Uterus (tissue), 4 donors: ENCODE data around the gene AGBL5. TPM values are rescaled to one million over a fixed set of nuclear protein-coding genes. Genes with fewer than 3 reads are reported as not detected.

ENCODE experiments used
- DNase-seq, 2 donors: peaks; one replicate each; pipeline ENCODE4 v3.0.0-alpha.2; 2019 to 2020
- H3K27ac ChIP-seq, 2 donors: fragments of 200-600 bp; sonication (generic); 1 replicate in 1 of 2; 2 replicates in 1 of 2; pipeline ENCODE4 v1.5.1; 2016 to 2018
- H3K27me3 ChIP-seq, 2 donors: fragments of 200-600 bp; sonication (generic); one replicate each; pipeline ENCODE4 v1.5.1; 2018 to 2019; ENCODE audit warnings: control low read depth in 1 of 2
- H3K36me3 ChIP-seq, 2 donors: fragments of 200-600 bp; sonication (generic); one replicate each; pipeline ENCODE4 v1.5.1; 2019; ENCODE audit warnings: control low read depth in 1 of 2
- H3K4me1 ChIP-seq, 2 donors: fragments of 200-600 bp; sonication (generic); one replicate each; pipeline ENCODE4 v1.5.1; 2018 to 2019; ENCODE audit warnings: control low read depth in 1 of 2
- H3K4me3 ChIP-seq, 2 donors: fragments of 200-600 bp; sonication (generic); 1 replicate in 1 of 2; 2 replicates in 1 of 2; pipeline ENCODE4 v1.5.1; 2018 to 2019; ENCODE audit warnings: mild to moderate bottlenecking in 1 of 2
- H3K9me3 ChIP-seq, 2 donors: fragments of 200-600 bp; sonication (generic); one replicate each; pipeline ENCODE4 v1.5.1; 2019; ENCODE audit warnings: control low read depth in 1 of 2
- CTCF ChIP-seq, 4 experiments: fragments of 200-600 bp in 2 of 4; fragments of 450-650 bp in 2 of 4; sonication (generic) in 2 of 4; IDR thresholded peaks; one replicate each; pipeline ENCODE4 v1.5.1; 2016 to 2019; ENCODE audit warnings: antibody characterized with exemption in 4 of 4, mild to moderate bottlenecking in 2 of 4, moderate library complexity in 1 of 4
- POLR2A ChIP-seq, 2 donors: fragments of 450-650 bp; IDR thresholded peaks; one replicate each; pipeline ENCODE4 v1.6.1; 2016; ENCODE audit warnings: antibody characterized with exemption in 2 of 2, mild to moderate bottlenecking in 1 of 2, moderate library complexity in 1 of 2
- intact Hi-C: fragments of 100-400 bp; cut with DNase I; formaldehyde crosslinking; loops from one replicate; pipeline ENCODE4 v1.15.1; 2023; ENCODE audit warnings: low total_unique reads
- total RNA-seq, 4 donors: library from RNA; depleted of rRNA in 3 of 4; stranded (reverse); fragments of >200 nt in 3 of 4; gene quantifications; one replicate each; pipeline versions ENCODE4 v1.1.0 to v1.2.4, GENCODE V29; 2014 to 2023
- donor health status: DM: yes; HTN: yes; CAD: no.

Gene AGBL5
- total RNA-seq, 4 donors from 2014 or later, result 0.77 to 26.2 (median 10.8) TPM

DNA sequence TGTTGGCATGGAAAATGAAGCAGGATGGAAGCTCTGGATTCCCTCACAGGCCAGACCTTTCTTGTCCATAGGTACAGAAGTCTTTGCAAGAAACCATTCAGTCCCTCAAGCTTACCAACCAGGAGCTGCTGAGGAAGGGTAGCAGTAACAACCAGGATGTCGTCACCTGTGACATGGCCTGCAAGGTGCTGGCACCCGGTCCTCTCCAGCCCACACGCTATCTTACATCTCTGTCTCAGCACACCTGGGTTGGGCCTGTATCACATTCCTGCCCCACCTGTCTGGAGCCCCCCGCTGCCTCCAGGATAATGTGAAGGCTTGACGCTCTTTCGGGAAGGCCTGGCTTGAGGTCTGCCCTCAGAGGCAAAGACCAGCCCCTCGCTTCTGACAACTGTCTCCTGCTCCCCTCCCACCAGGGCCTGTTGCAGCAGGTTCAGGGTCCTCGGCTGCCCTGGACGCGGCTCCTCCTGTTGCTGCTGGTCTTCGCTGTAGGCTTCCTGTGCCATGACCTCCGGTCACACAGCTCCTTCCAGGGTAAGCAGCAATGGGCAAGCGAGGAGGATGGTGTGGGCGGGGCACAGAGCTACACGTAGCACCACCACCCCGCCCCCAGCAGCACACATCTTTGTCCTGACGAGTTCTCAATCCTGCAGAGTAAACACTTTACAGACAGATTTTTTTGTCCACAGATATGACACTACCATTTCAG lies 12.7 kb upstream of the AGBL5 start:
- H3K36me3 ChIP-seq, result no peaks in the 10 kb centered on the region
- TF ChIP-seq CTCF (IDR thresholded peaks at IDR 0.05) (no peak), POLR2A (IDR thresholded peaks at IDR 0.05) (no peak)
- H3K9me3 ChIP-seq, result no peaks in the 10 kb centered on the region
- intact Hi-C loops, result no loop called here
- H3K27me3 ChIP-seq, result no peaks in the 10 kb centered on the region
- H3K4me1 ChIP-seq, result peaks cover 0 to 8% of the 10 kb centered on the region in 2 donors
- H3K4me3 ChIP-seq, result no peak overlapping the region
- DNase-seq, result no peak
- no peak overlapping the region for H3K27ac ChIP-seq

- Histone ChIP-seq H3K36me3 (no peaks in the 10 kb centered on the region), H3K27me3 (no peaks in the 10 kb centered on the region), H3K4me1 (peaks cover 0 to 4% of the 10 kb centered on the region in 2 donors), H3K9me3 (no peaks in the 10 kb centered on the region), H3K4me3 (no peak overlapping the region), H3K27ac (no peak overlapping the region)
- intact Hi-C loops, result no loop called here
- TF ChIP-seq POLR2A (IDR thresholded peaks at IDR 0.05) (no peak), CTCF (IDR thresholded peaks at IDR 0.05) (no peak)
- DNase-seq, result no peak
Measured at GRCh38 chr2:27039426-27039825, 12.0 kb upstream of the AGBL5 start.

GRCh38 chr2:27039871-27040270 lies 11.6 kb upstream of the AGBL5 start:
- DNase-seq, result no peak
- H3K9me3 ChIP-seq, result no peaks in the 10 kb centered on the region
- no peak overlapping the region for H3K4me3 ChIP-seq
- intact Hi-C loops, result no loop called here
- no peaks in the 10 kb centered on the region for H3K36me3 ChIP-seq
- H3K27me3 ChIP-seq, result no peaks in the 10 kb centered on the region
- TF ChIP-seq CTCF (IDR thresholded peaks at IDR 0.05), result no peak
- TF ChIP-seq POLR2A (IDR thresholded peaks at IDR 0.05), result no peak
- peaks cover 0 to under 1% of the 10 kb centered on the region in 2 donors for H3K4me1 ChIP-seq
- no peak overlapping the region for H3K27ac ChIP-seq

DNA sequence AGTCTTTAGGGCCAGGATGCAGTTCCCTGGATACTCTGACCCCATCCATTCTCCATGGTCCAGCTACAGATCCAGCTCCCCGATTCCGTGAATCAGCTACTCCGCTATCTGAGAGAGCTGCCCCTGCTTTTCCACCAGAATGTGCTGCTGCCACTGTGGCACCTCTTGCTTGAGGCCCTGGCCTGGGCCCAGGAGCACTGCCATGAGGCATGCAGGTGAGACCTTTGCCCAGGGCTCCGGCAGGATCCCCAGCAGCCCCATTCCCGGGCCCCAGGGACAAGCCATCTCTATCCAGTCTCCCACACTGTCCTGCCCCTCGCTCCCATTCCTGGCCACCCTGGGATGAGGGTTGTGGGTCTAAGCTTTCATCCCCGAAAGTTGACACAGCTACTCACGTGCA lies 11.2 kb upstream of the AGBL5 start:
- Histone ChIP-seq H3K27ac (no peak overlapping the region), H3K4me3 (no peak overlapping the region), H3K36me3 (no peaks in the 10 kb centered on the region), H3K9me3 (no peaks in the 10 kb centered on the region), H3K27me3 (no peaks in the 10 kb centered on the region), H3K4me1 (no peaks in the 10 kb centered on the region)
- intact Hi-C loops, result no loop called here
- no peak for DNase-seq
- TF ChIP-seq CTCF (IDR thresholded peaks at IDR 0.05), result no peak
- TF ChIP-seq POLR2A (IDR thresholded peaks at IDR 0.05), result no peak

DNA sequence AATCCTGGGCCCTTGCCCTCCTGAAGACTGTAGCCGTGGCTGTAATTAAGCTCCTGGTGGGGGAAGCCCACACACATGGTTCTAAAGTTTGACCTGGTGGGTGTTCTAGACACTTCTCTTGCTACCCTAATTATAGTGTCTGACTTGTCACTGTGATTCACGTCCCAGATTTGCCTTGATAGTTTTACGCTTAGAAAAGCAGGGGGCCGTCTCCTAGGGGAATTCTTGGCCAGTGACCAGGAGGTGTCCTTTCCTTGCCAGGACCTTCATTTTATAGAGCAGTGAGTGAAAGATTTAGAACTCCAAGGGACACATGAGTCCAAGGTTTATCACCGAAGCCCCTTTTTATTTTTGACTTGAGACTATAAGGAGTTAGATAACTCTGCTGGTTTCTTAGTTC lies 9.7 kb upstream of the AGBL5 start:
- TF ChIP-seq POLR2A (IDR thresholded peaks at IDR 0.05) (no peak), CTCF (IDR thresholded peaks at IDR 0.05) (no peak)
- Histone ChIP-seq H3K27ac (peak overlapping the region; percentile 14 to 22), H3K4me1 (no peaks in the 10 kb centered on the region), H3K9me3 (no peaks in the 10 kb centered on the region), H3K36me3 (no peaks in the 10 kb centered on the region), H3K27me3 (no peaks in the 10 kb centered on the region), H3K4me3 (no peak overlapping the region)
- intact Hi-C loops, result no loop called here
- no peak for DNase-seq
